ENCODE results near the gene SAMSN1. TPM values are rescaled to one million over a fixed set of nuclear protein-coding genes. Genes with fewer than 3 reads are reported as not detected.

SAMSN1 gene
- polyA plus RNA-seq, 1 donor (not counting 4 experiments of a cell fraction or from before 2014, with no cell fraction given), result not detected

- H3K4me3 ChIP-seq (ENCODE audit: control insufficient read depth in 2 of 3, extremely low read depth in 1 of 3, insufficient read depth in 2 of 3, low read depth in 1 of 3, low read length in 3 of 3), result no peak overlapping the region
- FAIRE-seq, result no peak
- no peaks in the 10 kb centered on the region for H4K20me1 ChIP-seq (ENCODE audit: control insufficient read depth, extremely low read depth, insufficient read depth, low read length)
- H3K4me1 ChIP-seq (ENCODE audit: control insufficient read depth, extremely low read depth, insufficient read depth, low read length), result no peaks in the 10 kb centered on the region
- H3K9me1 ChIP-seq (ENCODE audit: control insufficient read depth, extremely low read depth, insufficient read depth, low read length), result no peaks in the 10 kb centered on the region
- dilution Hi-C loops (cut with MboI; ENCODE audit: extremely low pct_ligation_motif_present, low sequenced_read_pairs), result no loop called here
- no peak overlapping the region for H2AFZ ChIP-seq (ENCODE audit: control insufficient read depth, low read length)
- H3K27ac ChIP-seq (ENCODE audit: control insufficient read depth, insufficient read depth, low read length), result no peak overlapping the region
- no peak overlapping the region for H3K9ac ChIP-seq (ENCODE audit: control insufficient read depth, extremely low read depth, insufficient read depth, low read length)
- DNase-seq (ENCODE audit: low read depth, low spot score), result no peak
- no peaks in the 10 kb centered on the region for H3K27me3 ChIP-seq (ENCODE audit: control insufficient read depth, extremely low read depth, insufficient read depth, low read length)
- TF ChIP-seq EZH2 (IDR thresholded peaks at IDR 0.05; ENCODE audit: low read length) (no peak), CTCF (optimal IDR thresholded peaks at IDR 0.05 in 1 of 3, IDR thresholded peaks at IDR 0.05 in 1 of 3, conservative IDR thresholded peaks at IDR 0.05 in 1 of 3; ENCODE audit: extremely low read depth in 1 of 3, insufficient read depth in 2 of 3, low read length in 3 of 3) (no peak)
- H3K9me3 ChIP-seq (ENCODE audit: control insufficient read depth, low read depth, low read length), result no peaks in the 10 kb centered on the region
- no peaks in the 10 kb centered on the region for H3K79me2 ChIP-seq (ENCODE audit: control insufficient read depth, insufficient read depth, low read length)
- no peak overlapping the region for H3K4me2 ChIP-seq (ENCODE audit: control insufficient read depth, extremely low read depth, insufficient read depth, low read depth, low read length)
- no peaks in the 10 kb centered on the region for H3K36me3 ChIP-seq (ENCODE audit: control insufficient read depth in 2 of 2, extremely low read depth in 1 of 2, insufficient read depth in 2 of 2, low read length in 2 of 2)
Measured at GRCh38 chr21:14553422-14553821, 7.3 kb upstream of the SAMSN1 start.

GRCh38 chr21:14551741-14552140 lies 5.6 kb upstream of the SAMSN1 start:
- Histone ChIP-seq H3K27ac (ENCODE audit: control insufficient read depth, insufficient read depth, low read length) (no peak overlapping the region), H3K27me3 (ENCODE audit: control insufficient read depth, extremely low read depth, insufficient read depth, low read length) (no peaks in the 10 kb centered on the region), H3K36me3 (ENCODE audit: control insufficient read depth in 2 of 2, extremely low read depth in 1 of 2, insufficient read depth in 2 of 2, low read length in 2 of 2) (no peaks in the 10 kb centered on the region), H3K9me1 (ENCODE audit: control insufficient read depth, extremely low read depth, insufficient read depth, low read length) (no peaks in the 10 kb centered on the region), H3K4me3 (ENCODE audit: control insufficient read depth in 2 of 3, extremely low read depth in 1 of 3, insufficient read depth in 2 of 3, low read depth in 1 of 3, low read length in 3 of 3) (no peak overlapping the region), H4K20me1 (ENCODE audit: control insufficient read depth, extremely low read depth, insufficient read depth, low read length) (no peaks in the 10 kb centered on the region), H3K9me3 (ENCODE audit: control insufficient read depth, low read depth, low read length) (no peaks in the 10 kb centered on the region), H2AFZ (ENCODE audit: control insufficient read depth, low read length) (no peak overlapping the region), H3K4me1 (ENCODE audit: control insufficient read depth, extremely low read depth, insufficient read depth, low read length) (no peaks in the 10 kb centered on the region), H3K79me2 (ENCODE audit: control insufficient read depth, insufficient read depth, low read length) (no peaks in the 10 kb centered on the region), H3K4me2 (ENCODE audit: control insufficient read depth, extremely low read depth, insufficient read depth, low read depth, low read length) (no peak overlapping the region), H3K9ac (ENCODE audit: control insufficient read depth, extremely low read depth, insufficient read depth, low read length) (no peak overlapping the region)
- TF ChIP-seq CTCF (optimal IDR thresholded peaks at IDR 0.05 in 1 of 3, IDR thresholded peaks at IDR 0.05 in 1 of 3, conservative IDR thresholded peaks at IDR 0.05 in 1 of 3; ENCODE audit: extremely low read depth in 1 of 3, insufficient read depth in 2 of 3, low read length in 3 of 3), result no peak
- no peak for TF ChIP-seq EZH2 (IDR thresholded peaks at IDR 0.05; ENCODE audit: low read length)
- DNase-seq (ENCODE audit: low read depth, low spot score) (no peak), FAIRE-seq (no peak)
- dilution Hi-C loops (cut with MboI; ENCODE audit: extremely low pct_ligation_motif_present, low sequenced_read_pairs), result no loop called here

Data from keratinocyte (primary cell).